VCaP (cell line): ENCODE data around the gene CST3.

ENCODE experiments used
- H3K27ac ChIP-seq: fragments of 450-650 bp; 2 replicates; pipeline ENCODE4 v1.5.1; 2017
- TF ChIP-seq, protein P1 (sequence below): fragments of 450-650 bp; conservative IDR thresholded peaks from 2 replicates; pipeline ENCODE4 v1.5.1; 2017; ENCODE audit warnings: mild to moderate bottlenecking, moderate library complexity

The CST3 gene

DNA sequence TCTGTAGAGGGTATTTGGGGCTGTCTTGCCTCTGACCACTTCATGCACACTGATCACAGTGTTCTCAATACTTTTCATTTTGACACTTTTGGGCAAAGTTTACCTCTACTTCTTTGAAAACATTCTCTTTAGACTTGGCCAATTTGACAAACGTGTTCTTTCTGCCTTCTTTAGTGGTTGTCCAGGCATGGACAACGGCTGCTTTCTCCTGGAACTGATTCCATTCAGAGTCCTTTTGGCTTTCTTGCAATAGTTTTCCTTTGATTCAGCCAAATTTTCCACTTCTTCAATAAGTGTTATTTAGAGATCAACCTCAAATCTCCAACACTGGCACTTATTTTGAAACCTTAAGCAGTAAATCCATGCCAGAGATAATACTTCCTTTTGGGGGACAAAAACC is 25.4 kb downstream of the CST3 start:
- no peak overlapping the region for H3K27ac ChIP-seq
- TF ChIP-seq, protein P1, sequence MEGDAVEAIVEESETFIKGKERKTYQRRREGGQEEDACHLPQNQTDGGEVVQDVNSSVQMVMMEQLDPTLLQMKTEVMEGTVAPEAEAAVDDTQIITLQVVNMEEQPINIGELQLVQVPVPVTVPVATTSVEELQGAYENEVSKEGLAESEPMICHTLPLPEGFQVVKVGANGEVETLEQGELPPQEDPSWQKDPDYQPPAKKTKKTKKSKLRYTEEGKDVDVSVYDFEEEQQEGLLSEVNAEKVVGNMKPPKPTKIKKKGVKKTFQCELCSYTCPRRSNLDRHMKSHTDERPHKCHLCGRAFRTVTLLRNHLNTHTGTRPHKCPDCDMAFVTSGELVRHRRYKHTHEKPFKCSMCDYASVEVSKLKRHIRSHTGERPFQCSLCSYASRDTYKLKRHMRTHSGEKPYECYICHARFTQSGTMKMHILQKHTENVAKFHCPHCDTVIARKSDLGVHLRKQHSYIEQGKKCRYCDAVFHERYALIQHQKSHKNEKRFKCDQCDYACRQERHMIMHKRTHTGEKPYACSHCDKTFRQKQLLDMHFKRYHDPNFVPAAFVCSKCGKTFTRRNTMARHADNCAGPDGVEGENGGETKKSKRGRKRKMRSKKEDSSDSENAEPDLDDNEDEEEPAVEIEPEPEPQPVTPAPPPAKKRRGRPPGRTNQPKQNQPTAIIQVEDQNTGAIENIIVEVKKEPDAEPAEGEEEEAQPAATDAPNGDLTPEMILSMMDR: no peak

DNA sequence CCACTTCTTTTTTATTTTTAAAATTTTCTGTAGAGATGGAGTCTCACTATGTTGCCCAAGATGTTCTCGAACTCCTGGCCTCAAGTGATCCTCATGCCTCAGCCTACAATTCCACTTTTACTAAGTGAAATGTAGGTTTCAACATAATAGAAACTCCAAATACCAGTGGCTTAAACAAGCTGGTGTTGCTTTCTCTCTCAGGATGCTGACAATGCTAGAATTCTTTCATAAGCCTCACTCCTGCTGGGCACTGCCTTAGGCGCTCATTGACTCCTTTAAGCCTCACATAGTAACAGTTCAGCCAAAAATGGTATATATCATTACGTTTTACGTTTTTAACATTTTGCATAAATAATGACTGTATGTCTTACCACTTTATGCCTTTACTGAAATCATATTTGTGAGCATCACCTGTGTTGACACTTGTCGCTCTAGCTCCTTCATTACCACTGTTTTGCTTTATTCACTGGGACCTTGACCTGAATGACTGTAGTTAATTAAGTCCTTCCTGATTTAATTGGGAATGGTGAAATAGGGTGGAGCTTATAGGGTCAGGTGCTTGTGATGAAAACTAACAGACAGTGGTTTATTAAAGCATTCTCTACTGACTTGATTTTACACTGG is 28.2 kb downstream of the CST3 start:
- TF ChIP-seq, protein P1: no peak
- no peak overlapping the region for H3K27ac ChIP-seq

DNA sequence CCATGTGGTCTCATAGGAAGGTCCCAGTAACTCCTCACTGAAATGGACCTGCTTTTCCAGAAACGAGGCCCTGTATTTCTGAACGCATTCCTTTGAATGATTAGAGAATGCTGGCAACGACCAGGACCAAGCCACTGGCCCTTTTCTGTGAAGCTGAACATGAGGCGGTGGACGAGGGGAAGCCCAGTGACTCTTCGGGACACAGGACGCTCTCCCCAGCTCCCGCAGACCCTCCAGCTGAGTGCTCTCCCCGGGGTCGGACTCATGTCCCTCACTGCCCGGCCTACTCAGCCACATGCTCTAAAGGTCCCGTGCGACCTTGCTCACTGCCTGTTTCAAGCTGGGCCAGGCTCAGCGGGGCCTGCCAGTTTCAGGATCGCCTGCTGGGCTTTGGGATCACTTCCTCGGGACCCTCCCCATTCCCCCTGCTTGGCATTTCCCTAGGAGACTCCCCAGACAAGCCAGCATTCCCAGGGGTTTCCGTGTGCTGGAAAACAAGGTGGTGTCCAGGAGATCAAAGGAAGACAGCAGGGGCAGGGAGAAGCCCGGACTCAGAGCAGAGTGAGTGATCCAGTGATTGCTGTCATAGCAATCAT is 29.4 kb downstream of the CST3 start:
- H3K27ac ChIP-seq: no peak overlapping the region
- TF ChIP-seq, protein P1: no peak

DNA sequence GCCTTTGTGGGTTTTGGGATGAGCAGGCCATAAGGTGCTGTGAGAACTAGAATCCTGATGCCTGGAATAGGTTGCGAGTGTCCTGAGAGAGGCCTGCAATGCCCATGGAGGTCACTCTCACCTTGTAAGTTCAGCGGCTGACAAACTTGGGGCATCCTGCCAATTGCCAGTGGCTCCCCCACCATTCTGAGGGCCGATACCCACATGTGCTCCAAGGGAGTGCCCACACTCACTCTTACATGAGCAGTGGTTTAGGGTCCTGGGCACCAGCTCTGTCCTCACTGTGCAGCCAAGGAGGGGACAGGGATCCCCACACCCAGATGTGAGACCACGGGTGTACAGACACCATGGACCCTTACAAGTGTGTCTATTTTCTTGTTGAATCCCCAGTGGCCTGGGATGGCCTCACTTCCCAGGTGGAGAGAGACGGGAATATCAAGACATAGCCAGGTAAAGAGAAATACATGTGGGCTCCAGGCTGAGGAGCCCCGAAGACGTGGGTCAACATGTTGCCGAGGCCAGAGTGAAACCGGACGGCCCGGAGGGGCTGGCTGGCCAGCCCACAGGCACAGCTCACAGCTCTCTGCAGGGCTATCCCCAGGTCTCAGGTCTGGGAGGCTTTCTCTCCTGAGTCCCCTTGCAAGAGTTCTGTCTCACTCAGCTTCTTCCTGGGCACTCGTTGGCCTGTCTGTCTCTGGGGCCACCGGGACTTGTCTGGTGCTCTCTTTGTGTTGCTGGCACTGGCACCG is 30.1 kb downstream of the CST3 start:
- H3K27ac ChIP-seq: no peak overlapping the region
- TF ChIP-seq, protein P1: no peak

DNA sequence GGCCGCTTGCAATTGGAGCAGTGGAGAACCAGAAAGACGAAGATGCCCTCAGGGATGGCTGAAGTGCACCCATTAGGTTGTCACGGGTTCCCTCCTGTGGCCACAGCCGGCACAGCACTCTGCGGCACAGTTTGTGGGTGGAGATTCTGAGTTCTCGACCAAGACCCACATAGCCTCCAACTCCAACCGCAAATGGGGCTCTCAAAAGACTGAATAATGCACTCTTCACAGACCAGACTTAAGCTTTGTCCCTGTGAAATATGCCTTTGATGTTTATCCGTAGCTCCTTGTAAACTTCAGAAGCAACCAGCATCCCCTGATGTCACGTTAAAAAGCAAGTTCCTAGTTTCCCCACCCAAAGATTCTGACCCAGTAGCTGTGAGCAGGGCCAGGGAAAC is 31.1 kb downstream of the CST3 start:
- no peak overlapping the region for H3K27ac ChIP-seq
- TF ChIP-seq, protein P1: peak; percentile 95

DNA sequence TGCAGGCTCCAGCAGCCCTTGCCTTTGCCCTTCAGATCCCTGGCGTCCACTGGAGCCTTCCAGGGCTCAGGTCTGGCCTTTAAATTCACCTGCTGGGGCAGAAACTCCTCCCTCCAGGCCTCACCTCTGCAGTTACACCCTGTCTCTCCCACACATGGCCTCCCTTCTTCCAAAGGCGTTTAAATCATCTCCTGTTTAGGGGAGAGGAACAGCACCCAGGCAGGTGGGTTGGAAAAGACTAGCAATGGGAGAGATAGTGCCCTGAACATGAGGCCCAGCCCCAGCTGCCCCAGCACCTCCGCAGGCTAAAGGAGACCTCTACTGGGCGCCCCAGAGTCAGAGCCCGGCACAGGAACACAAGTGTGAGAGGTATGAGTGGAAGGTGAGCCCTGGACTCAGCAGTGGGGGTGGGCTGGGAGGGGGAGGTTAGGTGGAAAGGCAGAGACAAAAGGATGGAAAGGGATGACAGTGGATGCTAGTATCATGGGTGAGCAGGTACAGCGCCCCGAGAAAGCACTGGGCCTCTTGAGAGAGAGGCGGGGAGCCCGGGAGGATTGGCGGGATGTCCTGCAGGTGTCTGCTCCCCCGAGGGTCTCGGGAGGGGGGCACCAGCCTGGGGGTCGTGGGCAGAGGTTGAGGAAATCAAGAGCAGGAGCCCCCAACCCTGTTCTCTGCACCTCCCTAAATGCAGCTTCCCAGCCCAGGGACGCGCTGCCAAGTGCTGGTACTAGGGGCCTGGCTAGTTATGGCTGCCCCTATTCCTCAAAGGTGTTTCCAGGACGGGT is 31.7 kb downstream of the CST3 start, which contains the start of gene CST9:
Gene CST9 (minus strand): TSS at position 51 of the 785 bp plus-strand sequence. CDS start 53 bp downstream, outside the sequence.
- no peak within 1 kb of the TSS for H3K27ac ChIP-seq
- TF ChIP-seq, protein P1: no peak

DNA sequence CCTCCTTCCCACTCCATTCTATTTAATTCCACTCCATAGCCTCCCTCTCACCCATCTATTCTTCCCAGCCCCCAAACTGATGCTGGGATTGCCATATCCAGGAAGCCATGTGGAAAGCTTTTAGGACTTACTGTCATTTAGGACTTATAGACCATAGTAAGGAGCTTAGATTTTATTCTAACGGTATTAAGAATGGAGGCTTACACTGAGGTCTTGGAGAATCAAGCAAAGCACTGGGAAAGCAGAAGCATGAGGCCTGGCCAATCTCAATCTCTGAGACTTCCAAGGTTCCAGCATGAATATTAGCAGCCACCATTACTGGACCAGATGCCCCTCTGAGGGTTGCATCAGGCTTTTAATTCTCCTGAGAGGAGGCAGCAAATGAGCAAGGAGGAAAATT is 33.4 kb downstream of the CST3 start:
- no peak overlapping the region for H3K27ac ChIP-seq
- TF ChIP-seq, protein P1: no peak
